Activated CD4-positive, alpha-beta memory T cell treated with anti-CD3 and anti-CD28 coated beads for 36 hours (primary cell): ENCODE data around the gene CBFA2T3. TPM values are rescaled to one million over a fixed set of nuclear protein-coding genes. Genes with fewer than 3 reads are reported as not detected.
"Not testable (repeated sequence)": the region's sequence is repeated elsewhere in the genome, so short reads cannot be mapped to it uniquely, and the experiment has no call there.

ENCODE experiments used
- CTCF ChIA-PET: fragments of 350-600 bp; sonication (Branson Sonifier 250); formaldehyde crosslinking; loops from one replicate; lab custom pipeline; 2021; ENCODE audit warnings: antibody characterized with exemption, inconsistent platforms; lab: Charles Lee
- POLR2A ChIA-PET: fragments of 350-600 bp; sonication (Branson Sonifier 250); formaldehyde crosslinking; loops from one replicate; lab custom pipeline; 2021; ENCODE audit warnings: antibody characterized with exemption; lab: Charles Lee
- DNase-seq: peaks from one replicate; pipeline ENCODE4 v3.0.0-alpha.2; 2020
- H3K27ac Mint-ChIP-seq: one replicate; pipeline ENCODE4 v1.8.0; 2021; ENCODE audit warnings: mixed read lengths
- H3K27me3 Mint-ChIP-seq: one replicate; pipeline ENCODE4 v1.8.0; 2021; ENCODE audit warnings: mixed read lengths
- H3K36me3 Mint-ChIP-seq: one replicate; pipeline ENCODE4 v1.8.0; 2021; ENCODE audit warnings: mixed read lengths
- H3K4me1 Mint-ChIP-seq: one replicate; pipeline ENCODE4 v1.8.0; 2021; ENCODE audit warnings: low read depth, mixed read lengths
- H3K4me3 Mint-ChIP-seq: one replicate; pipeline ENCODE4 v1.8.0; 2021; ENCODE audit warnings: mild to moderate bottlenecking, mixed read lengths
- H3K9me3 Mint-ChIP-seq: one replicate; pipeline ENCODE4 v1.8.0; 2021; ENCODE audit warnings: mixed read lengths
- intact Hi-C: fragments of 100-400 bp; cut with micrococcal nuclease; formaldehyde crosslinking; loops from one replicate; pipeline ENCODE4 v1.15.1; 2023
- total RNA-seq, 2 experiments: library from RNA; stranded (reverse); gene quantifications; one replicate each; pipeline ENCODE4 v1.2.3, GENCODE V29; 2021

Gene CBFA2T3
- total RNA-seq, 2 experiments from 2014 or later, result 0.12 TPM; not detected in 1

GRCh38 chr16:88893127-88893968 lies 83.7 kb downstream of the CBFA2T3 start:
- Mint-ChIP-seq H3K27ac (no peak overlapping the region), H3K27me3 (no peaks in the 10 kb centered on the region), H3K9me3 (no peaks in the 10 kb centered on the region), H3K36me3 (no peaks in the 10 kb centered on the region), H3K4me3 (no peak overlapping the region), H3K4me1 (no peaks in the 10 kb centered on the region)
- no peak for DNase-seq
- intact Hi-C loops, result no loop called here
- ChIA-PET CTCF (no interaction called here), POLR2A (no interaction called here)

- Mint-ChIP-seq H3K27me3 (no peaks in the 10 kb centered on the region), H3K4me1 (no peaks in the 10 kb centered on the region), H3K9me3 (no peaks in the 10 kb centered on the region), H3K27ac (no peak overlapping the region), H3K4me3 (no peak overlapping the region), H3K36me3 (no peaks in the 10 kb centered on the region)
- no peak for DNase-seq
- CTCF ChIA-PET, result no interaction called here
- POLR2A ChIA-PET, result no interaction called here
- intact Hi-C loops, result no loop called here
These were observed 84.9 kb downstream of the CBFA2T3 start for GRCh38 chr16:88892065-88892464.

GRCh38 chr16:88891083-88891482 lies 85.9 kb downstream of the CBFA2T3 start:
- ChIA-PET POLR2A (no interaction called here), CTCF (no interaction called here)
- H3K4me3 Mint-ChIP-seq, result no peak overlapping the region
- intact Hi-C loops, result no loop called here
- H3K9me3 Mint-ChIP-seq, result no peaks in the 10 kb centered on the region
- H3K36me3 Mint-ChIP-seq, result no peaks in the 10 kb centered on the region
- H3K27me3 Mint-ChIP-seq, result no peaks in the 10 kb centered on the region
- no peaks in the 10 kb centered on the region for H3K4me1 Mint-ChIP-seq
- DNase-seq, result no peak
- no peak overlapping the region for H3K27ac Mint-ChIP-seq

GRCh38 chr16:88889702-88890352 lies 87.2 kb downstream of the CBFA2T3 start:
- H3K27ac Mint-ChIP-seq, H3K4me1 Mint-ChIP-seq, CTCF ChIA-PET, H3K27me3 Mint-ChIP-seq, H3K9me3 Mint-ChIP-seq, H3K4me3 Mint-ChIP-seq, DNase-seq, POLR2A ChIA-PET, intact Hi-C loops, H3K36me3 Mint-ChIP-seq: not testable (repeated sequence)

GRCh38 chr16:88888461-88889387 lies 88.3 kb downstream of the CBFA2T3 start:
- H3K27me3 Mint-ChIP-seq, result no peaks in the 10 kb centered on the region
- no peaks in the 10 kb centered on the region for H3K4me1 Mint-ChIP-seq
- POLR2A ChIA-PET, result no interaction called here
- no peaks in the 10 kb centered on the region for H3K36me3 Mint-ChIP-seq
- CTCF ChIA-PET, result no interaction called here
- H3K4me3 Mint-ChIP-seq, result no peak overlapping the region
- no peaks in the 10 kb centered on the region for H3K9me3 Mint-ChIP-seq
- intact Hi-C loops, result no loop called here
- DNase-seq, result no peak
- H3K27ac Mint-ChIP-seq, result no peak overlapping the region

GRCh38 chr16:88888057-88888456 lies 89.0 kb downstream of the CBFA2T3 start:
- Mint-ChIP-seq H3K36me3 (no peaks in the 10 kb centered on the region), H3K4me3 (no peak overlapping the region), H3K27ac (no peak overlapping the region), H3K4me1 (no peaks in the 10 kb centered on the region), H3K27me3 (no peaks in the 10 kb centered on the region), H3K9me3 (no peaks in the 10 kb centered on the region)
- CTCF ChIA-PET, result no interaction called here
- no peak for DNase-seq
- POLR2A ChIA-PET, result no interaction called here
- intact Hi-C loops, result no loop called here

GRCh38 chr16:88886845-88887521 lies 90.0 kb downstream of the CBFA2T3 start:
- Mint-ChIP-seq H3K9me3 (no peaks in the 10 kb centered on the region), H3K4me1 (no peaks in the 10 kb centered on the region), H3K4me3 (no peak overlapping the region), H3K36me3 (no peaks in the 10 kb centered on the region), H3K27me3 (no peaks in the 10 kb centered on the region), H3K27ac (no peak overlapping the region)
- no peak for DNase-seq
- ChIA-PET POLR2A (no interaction called here), CTCF (interaction anchor here (0.6 kb wide), 1 partner anchor 173 kb away, joined by 3 read pairs; no protein-coding TSS in a partner anchor)
- intact Hi-C loops, result no loop called here

- CTCF ChIA-PET, result no interaction called here
These were observed 90.6 kb downstream of the CBFA2T3 start for GRCh38 chr16:88886420-88886844.

GRCh38 chr16:88885693-88886280 lies 91.2 kb downstream of the CBFA2T3 start:
- H3K4me1 Mint-ChIP-seq, result no peaks in the 10 kb centered on the region
- CTCF ChIA-PET, result no interaction called here
- POLR2A ChIA-PET, result no interaction called here
- intact Hi-C loops, result no loop called here
- H3K27me3 Mint-ChIP-seq, result no peaks in the 10 kb centered on the region
- no peak for DNase-seq
- H3K36me3 Mint-ChIP-seq, result no peaks in the 10 kb centered on the region
- no peak overlapping the region for H3K27ac Mint-ChIP-seq
- no peaks in the 10 kb centered on the region for H3K9me3 Mint-ChIP-seq
- H3K4me3 Mint-ChIP-seq, result no peak overlapping the region

More at GRCh38 chr16:88886420-88886844, 90.6 kb downstream of the CBFA2T3 start:
- H3K27me3 Mint-ChIP-seq, result no peaks in the 10 kb centered on the region
- POLR2A ChIA-PET, result no interaction called here
- intact Hi-C loops, result no loop called here
- H3K36me3 Mint-ChIP-seq, result no peaks in the 10 kb centered on the region
- H3K4me1 Mint-ChIP-seq, result no peaks in the 10 kb centered on the region
- no peak overlapping the region for H3K27ac Mint-ChIP-seq
- no peaks in the 10 kb centered on the region for H3K9me3 Mint-ChIP-seq
- no peak for DNase-seq
- no peak overlapping the region for H3K4me3 Mint-ChIP-seq

- intact Hi-C loops, result no loop called here
- POLR2A ChIA-PET, result no interaction called here
- Mint-ChIP-seq H3K9me3 (no peaks in the 10 kb centered on the region), H3K36me3 (no peaks in the 10 kb centered on the region), H3K27me3 (no peaks in the 10 kb centered on the region), H3K4me1 (no peaks in the 10 kb centered on the region), H3K4me3 (no peak overlapping the region), H3K27ac (no peak overlapping the region)
- no peak for DNase-seq
- CTCF ChIA-PET, result no interaction called here
These were observed 92.3 kb downstream of the CBFA2T3 start for GRCh38 chr16:88884569-88885271.

GRCh38 chr16:88883946-88884345 lies 93.1 kb downstream of the CBFA2T3 start:
- no peak overlapping the region for H3K27ac Mint-ChIP-seq
- no peaks in the 10 kb centered on the region for H3K4me1 Mint-ChIP-seq
- ChIA-PET POLR2A (no interaction called here), CTCF (no interaction called here)
- intact Hi-C loops, result no loop called here
- no peak for DNase-seq
- no peaks in the 10 kb centered on the region for H3K9me3 Mint-ChIP-seq
- no peak overlapping the region for H3K4me3 Mint-ChIP-seq
- H3K27me3 Mint-ChIP-seq, result no peaks in the 10 kb centered on the region
- H3K36me3 Mint-ChIP-seq, result no peaks in the 10 kb centered on the region
